Uterus (tissue), 2 donors: Measurements from ENCODE around the gene MAP4K4.

ENCODE experiments used
- CTCF ChIP-seq, 4 experiments: fragments of 200-600 bp in 2 of 4; fragments of 450-650 bp in 2 of 4; sonication (generic) in 2 of 4; IDR thresholded peaks; one replicate each; pipeline ENCODE4 v1.5.1; 2016 to 2019; ENCODE audit warnings: antibody characterized with exemption in 4 of 4, mild to moderate bottlenecking in 2 of 4, moderate library complexity in 1 of 4
- POLR2A ChIP-seq, 2 donors: fragments of 450-650 bp; IDR thresholded peaks; one replicate each; pipeline ENCODE4 v1.6.1; 2016; ENCODE audit warnings: antibody characterized with exemption in 2 of 2, mild to moderate bottlenecking in 1 of 2, moderate library complexity in 1 of 2

GRCh38 chr2:101665312-101665711 is 32.2 kb upstream of the MAP4K4 start:
- TF ChIP-seq CTCF (IDR thresholded peaks at IDR 0.05) = no peak
- TF ChIP-seq POLR2A (IDR thresholded peaks at IDR 0.05) = no peak
